Lung microvascular endothelial cell (primary cell): ENCODE measurements around the gene ALS2. TPM values are rescaled to one million over a fixed set of nuclear protein-coding genes. Genes with fewer than 3 reads are reported as not detected.
A peak's percentile ranks its signal among the peaks of the same experiment; 100 is the strongest.

Experiments
- DNase-seq, 2 donors: peaks; one replicate each; pipeline versions ENCODE4 v3.0.0 to v3.0.0-alpha.2; 2010; ENCODE audit warnings: low read depth in 2 of 2
- total RNA-seq: library from RNA; depleted of rRNA; stranded (reverse); fragments of >200 nt; gene quantifications from 2 replicates; pipeline ENCODE4 v1.2.1, GENCODE V29; 2014

Gene ALS2
- total RNA-seq, 1 donor from 2014 or later = 18.7 TPM

GRCh38 chr2:201758234-201758633 is 22.5 kb downstream of the ALS2 start:
- no peak for DNase-seq

GRCh38 chr2:201754717-201755415 is 25.9 kb downstream of the ALS2 start:
- DNase-seq = no peak

GRCh38 chr2:201751566-201751965 is 29.2 kb downstream of the ALS2 start:
- DNase-seq = no peak

- DNase-seq = no peak
These were observed 34.2 kb downstream of the ALS2 start for GRCh38 chr2:201746551-201746950.

- DNase-seq = peak; percentile 34 to 83
These were observed 45.2 kb downstream of the ALS2 start for GRCh38 chr2:201735486-201735885.

GRCh38 chr2:201734111-201734510 is 46.6 kb downstream of the ALS2 start:
- DNase-seq = no peak

- DNase-seq = peak; percentile 17 to 81
These were observed 47.2 kb downstream of the ALS2 start for GRCh38 chr2:201733544-201733943.

GRCh38 chr2:201730651-201731285 is 50.0 kb downstream of the ALS2 start:
- no peak for DNase-seq

- DNase-seq = no peak
These were observed 65.3 kb downstream of the ALS2 start for GRCh38 chr2:201715459-201715858.

- DNase-seq = no peak
These were observed 68.0 kb downstream of the ALS2 start for GRCh38 chr2:201712726-201713125.

GRCh38 chr2:201709747-201710146 is 71.0 kb downstream of the ALS2 start:
- no peak for DNase-seq

- DNase-seq = no peak
These were observed 71.7 kb downstream of the ALS2 start for GRCh38 chr2:201709049-201709448.

GRCh38 chr2:201707753-201708152 is 73.0 kb downstream of the ALS2 start:
- DNase-seq = peak in 1 of 2 donors; percentile 87

GRCh38 chr2:201707142-201707541 is 73.6 kb downstream of the ALS2 start:
- DNase-seq = peak; percentile 11 to 36

GRCh38 chr2:201704536-201704935 is 76.2 kb downstream of the ALS2 start:
- DNase-seq = no peak

- no peak for DNase-seq
These were observed 79.1 kb downstream of the ALS2 start for GRCh38 chr2:201701646-201702045.

- DNase-seq = peak in 1 of 2 donors; percentile 83
These were observed 81.3 kb downstream of the ALS2 start for GRCh38 chr2:201699416-201699815.

- DNase-seq = peak; percentile 10 to 87
These were observed 82.0 kb downstream of the ALS2 start, which contains the start of gene MPP4 for GRCh38 chr2:201698588-201699226. Gene MPP4, minus strand, starts transcription at chr2:201698644. Its CDS starts 4,690 bp downstream, at chr2:201693954.

- DNase-seq = peak in 1 of 2 donors; percentile 88
These were observed 82.8 kb downstream of the ALS2 start for GRCh38 chr2:201697899-201698298.

- DNase-seq = peak; percentile 63 to 96
These were observed 84.5 kb downstream of the ALS2 start for GRCh38 chr2:201696151-201696659.

- DNase-seq = no peak
These were observed 95.6 kb downstream of the ALS2 start for GRCh38 chr2:201685156-201685555.

- peak; percentile 39 to 43 for DNase-seq
These were observed 100.0 kb downstream of the ALS2 start for GRCh38 chr2:201680743-201681142.
